SK-N-SH (cell line): Measurements from ENCODE around the gene LYG2. TPM values are rescaled to one million over a fixed set of nuclear protein-coding genes. Genes with fewer than 3 reads are reported as not detected.

Experiments
- CTCF ChIA-PET: fragments of 300-600, 350-600 bp; formaldehyde crosslinking; extraction: SDS; loops from one replicate; lab custom pipeline; 2021; lab: Yijun Ruan, JAX
- POLR2A ChIA-PET: fragments of 350-600 bp; sonication (Branson Sonifier 250); formaldehyde crosslinking; extraction: SDS; loops from one replicate; lab custom pipeline; 2020; ENCODE audit warnings: antibody characterized with exemption, inconsistent platforms; lab: Yijun Ruan, JAX
- DNase-seq: peaks from one replicate; pipeline ENCODE4 v3.0.0; 2012
- H2AFZ ChIP-seq: fragments of 200-600 bp; sonication (generic); 2 replicates; pipeline ENCODE4 v1.8.1; 2016; ENCODE audit warnings: antibody characterized with exemption, mild to moderate bottlenecking, low read depth
- H3F3A ChIP-seq: fragments of 200-600 bp; sonication (generic); replicated peaks from 2 replicates; pipeline ENCODE3; 2016; ENCODE audit warnings: antibody characterized with exemption, mild to moderate bottlenecking; ENCODE audit not compliant: insufficient read depth
- H3K27ac ChIP-seq, 2 experiments: fragments of 200-500 bp in 1 of 2; fragments of 200-600 bp in 1 of 2; sonication (Bioruptor generic) in 1 of 2; sonication (generic), shearing (Covaris generic) in 1 of 2; 2 replicates each; pipeline versions ENCODE4 v1.5.1 to v1.6.1; 2014 to 2016; ENCODE audit warnings: low read depth in 2 of 2, inconsistent platforms in 1 of 2, low read length in 1 of 2, mild to moderate bottlenecking in 1 of 2, mixed read lengths in 1 of 2
- H3K27me3 ChIP-seq: fragments of 200-600 bp; sonication (generic), shearing (Covaris generic); 2 replicates; pipeline ENCODE4 v1.6.1; 2016; ENCODE audit warnings: mixed run types; ENCODE audit not compliant: insufficient read depth
- H3K36me3 ChIP-seq, 2 experiments: fragments of 200-500 bp in 1 of 2; fragments of 200-600 bp in 1 of 2; sonication (Bioruptor generic) in 1 of 2; sonication (generic) in 1 of 2; replicated peaks in 1 of 2; 2 replicates each; pipeline versions ENCODE3 to v1.5.1; 2014 to 2016; ENCODE audit warnings: low read length in 1 of 2, mild to moderate bottlenecking in 1 of 2; ENCODE audit not compliant: insufficient read depth in 2 of 2, control insufficient read depth in 1 of 2
- H3K4me1 ChIP-seq, 2 experiments: fragments of 200-500 bp in 1 of 2; fragments of 200-600 bp in 1 of 2; sonication (Bioruptor generic) in 1 of 2; sonication (generic), shearing (Covaris generic) in 1 of 2; 2 replicates each; pipeline versions ENCODE4 v1.5.1 to v1.6.1; 2014 to 2016; ENCODE audit warnings: low read depth in 1 of 2, low read length in 1 of 2, mixed run types in 1 of 2; ENCODE audit not compliant: insufficient read depth in 2 of 2, control insufficient read depth in 1 of 2
- H3K4me2 ChIP-seq: fragments of 200-600 bp; sonication (generic), shearing (Covaris generic); 2 replicates; pipeline ENCODE4 v1.6.1; 2017; ENCODE audit warnings: mixed run types
- H3K4me3 ChIP-seq, 2 experiments: fragments of 200-500 bp in 1 of 2; fragments of 200-600 bp in 1 of 2; sonication (Bioruptor generic) in 1 of 2; sonication (generic), shearing (Covaris generic) in 1 of 2; 2 replicates each; pipeline versions ENCODE4 v1.5.1 to v1.8.1; 2014 to 2016; ENCODE audit warnings: low read depth in 2 of 2, inconsistent platforms in 1 of 2, low read length in 1 of 2, mild to moderate bottlenecking in 1 of 2, mixed read lengths in 1 of 2, moderate library complexity in 1 of 2
- H3K79me2 ChIP-seq: fragments of 200-600 bp; sonication (generic); 2 replicates; pipeline ENCODE4 v1.8.1; 2017; ENCODE audit warnings: mild to moderate bottlenecking; ENCODE audit not compliant: insufficient read depth
- H3K9ac ChIP-seq: fragments of 200-600 bp; sonication (generic); 2 replicates; pipeline ENCODE4 v1.6.1; 2017; ENCODE audit warnings: mixed run types
- H3K9me2 ChIP-seq: fragments of 200-600 bp; sonication (generic); 2 replicates; pipeline ENCODE4 v1.6.1; 2017; ENCODE audit warnings: mixed run types
- H3K9me3 ChIP-seq: fragments of 200-600 bp; sonication (generic); 2 replicates; pipeline ENCODE4 v1.6.1; 2017; ENCODE audit warnings: mixed run types, mild to moderate bottlenecking, moderate library complexity
- H4K20me1 ChIP-seq: fragments of 200-600 bp; sonication (generic); 2 replicates; pipeline ENCODE4 v1.6.1; 2017; ENCODE audit warnings: mild to moderate bottlenecking, mixed run types; ENCODE audit not compliant: insufficient read depth
- CHD2 ChIP-seq: fragments of 150-350 bp; IDR thresholded peaks from 2 replicates; pipeline ENCODE4 v1.6.1; 2018; ENCODE audit warnings: low read length; ENCODE audit not compliant: partially characterized antibody
- CTCF ChIP-seq: fragments of 200-600 bp; sonication (generic); IDR thresholded peaks from 2 replicates; pipeline ENCODE4 v1.6.1; 2017; ENCODE audit warnings: antibody characterized with exemption, mild to moderate bottlenecking, moderate library complexity
- EP300 ChIP-seq, 2 experiments: IDR thresholded peaks; 2 replicates each; pipeline versions ENCODE4 v1.4.0 to v1.6.1; 2012; ENCODE audit warnings: borderline replicate concordance in 1 of 2, low read depth in 1 of 2, low read length in 1 of 2
- FOSL2 ChIP-seq: IDR thresholded peaks from 2 replicates; pipeline ENCODE4 v1.4.0; 2012; ENCODE audit warnings: low read depth, mild to moderate bottlenecking, moderate library complexity, borderline replicate concordance
- IRF3 ChIP-seq: fragments of 150-350 bp; IDR thresholded peaks from 2 replicates; pipeline ENCODE4 v1.6.1; 2016; ENCODE audit warnings: mild to moderate bottlenecking, low read depth, low read length
- MAX ChIP-seq: IDR thresholded peaks from 2 replicates; pipeline ENCODE4 v1.4.0; 2012; ENCODE audit warnings: low read depth
- MXI1 ChIP-seq: IDR thresholded peaks from 2 replicates; pipeline ENCODE4 v1.6.1; 2012; ENCODE audit warnings: mild to moderate bottlenecking, low read depth, low read length, improper control_type of control experiment
- NFIC ChIP-seq: IDR thresholded peaks from 2 replicates; pipeline ENCODE4 v1.4.0; 2012; ENCODE audit warnings: borderline replicate concordance
- NRF1 ChIP-seq: IDR thresholded peaks from 2 replicates; pipeline ENCODE4 v1.6.1; 2012; ENCODE audit warnings: low read depth, mild to moderate bottlenecking, low read length
- PBX3 ChIP-seq: IDR thresholded peaks from 2 replicates; pipeline ENCODE4; 2012
- POLR2AphosphoS5 ChIP-seq: IDR thresholded peaks from 2 replicates; pipeline ENCODE4 v1.6.1; 2012; ENCODE audit warnings: low read depth, low read length
- RAD21 ChIP-seq: IDR thresholded peaks from 2 replicates; pipeline ENCODE4 v1.6.1; 2012; ENCODE audit warnings: mild to moderate bottlenecking, low read length
- RFX5 ChIP-seq: IDR thresholded peaks from 2 replicates; pipeline ENCODE4 v1.6.1; 2012; ENCODE audit warnings: mild to moderate bottlenecking, improper control_type of control experiment, low read length
- RXRA ChIP-seq: IDR thresholded peaks from 2 replicates; pipeline ENCODE4 v1.4.0; 2012; ENCODE audit warnings: low read depth, mild to moderate bottlenecking, borderline replicate concordance
- SIN3A ChIP-seq: IDR thresholded peaks from 2 replicates; pipeline ENCODE4 v1.6.1; 2012; ENCODE audit warnings: low read depth, mild to moderate bottlenecking, low read length, moderate library complexity, borderline replicate concordance
- TCF12 ChIP-seq: IDR thresholded peaks from 2 replicates; pipeline ENCODE4 v1.4.0; 2012
- ZBTB33 ChIP-seq: IDR thresholded peaks from 2 replicates; pipeline ENCODE4 v1.4.0; 2012; ENCODE audit warnings: low read depth, borderline replicate concordance
- WGBS: methylation state at CpG from one replicate; pipeline ENCODE4 v1.1.6; 2017; ENCODE audit warnings: low lambda C conversion rate; 5-methylcytosine and 5-hydroxymethylcytosine counted together
- polyA plus RNA-seq, 3 experiments: library from polyadenylated mRNA; depleted of rRNA; stranded (reverse); fragments of >200 nt; gene quantifications; 2 replicates each; pipeline ENCODE4 v1.2.3, GENCODE V29; 2012

Gene LYG2
- polyA plus RNA-seq, 1 of the 3 experiments (the other 2 are of a cell fraction) = not detected

GRCh38 chr2:99242151-99242550 is 13.3 kb downstream of the LYG2 start:
- Histone ChIP-seq H3K4me2 (no peak overlapping the region), H3K27ac (no peak overlapping the region), H3K9ac (no peak overlapping the region), H3F3A (no peaks in the 10 kb centered on the region), H3K79me2 (no peaks in the 10 kb centered on the region), H3K4me1 (no peaks in the 10 kb centered on the region), H2AFZ (no peak overlapping the region), H3K36me3 (no peaks in the 10 kb centered on the region), H4K20me1 (no peaks in the 10 kb centered on the region), H3K4me3 (no peak overlapping the region), H3K9me3 (no peaks in the 10 kb centered on the region), H3K9me2 (no peaks in the 10 kb centered on the region), H3K27me3 (no peaks in the 10 kb centered on the region)
- no peak for TF ChIP-seq EP300 (IDR thresholded peaks at IDR 0.05; ENCODE audit: borderline replicate concordance in 1 of 2, low read depth in 1 of 2, low read length in 1 of 2)
- TF ChIP-seq CHD2 = no peak
- TF ChIP-seq NFIC = no peak
- no peak for TF ChIP-seq MXI1
- no peak for TF ChIP-seq IRF3
- no peak for TF ChIP-seq SIN3A
- TF ChIP-seq FOSL2 = no peak
- no peak for TF ChIP-seq PBX3
- no peak for TF ChIP-seq RAD21
- TF ChIP-seq TCF12 = no peak
- no peak for TF ChIP-seq RXRA
- TF ChIP-seq POLR2AphosphoS5 = no peak
- no peak for TF ChIP-seq RFX5
- no peak for TF ChIP-seq MAX
- TF ChIP-seq NRF1 = no peak
- no peak for TF ChIP-seq ZBTB33
- TF ChIP-seq CTCF = no peak
- DNase-seq = no peak
- ChIA-PET POLR2A (no interaction called here), CTCF (no interaction called here)
- 85% methylated on average over 6 of the region's 6 CpGs for WGBS
